A375 (cell line): ENCODE results near the gene MIER3. TPM values are rescaled to one million over a fixed set of nuclear protein-coding genes. Genes with fewer than 3 reads are reported as not detected.

Experiments used
- total RNA-seq: library from RNA; depleted of rRNA; stranded (reverse); fragments of >200 nt; shearing (Covaris generic); gene quantifications from 2 replicates; pipeline ENCODE4 v1.2.3, GENCODE V29; 2014; rRNA removed

The MIER3 gene, protein sequence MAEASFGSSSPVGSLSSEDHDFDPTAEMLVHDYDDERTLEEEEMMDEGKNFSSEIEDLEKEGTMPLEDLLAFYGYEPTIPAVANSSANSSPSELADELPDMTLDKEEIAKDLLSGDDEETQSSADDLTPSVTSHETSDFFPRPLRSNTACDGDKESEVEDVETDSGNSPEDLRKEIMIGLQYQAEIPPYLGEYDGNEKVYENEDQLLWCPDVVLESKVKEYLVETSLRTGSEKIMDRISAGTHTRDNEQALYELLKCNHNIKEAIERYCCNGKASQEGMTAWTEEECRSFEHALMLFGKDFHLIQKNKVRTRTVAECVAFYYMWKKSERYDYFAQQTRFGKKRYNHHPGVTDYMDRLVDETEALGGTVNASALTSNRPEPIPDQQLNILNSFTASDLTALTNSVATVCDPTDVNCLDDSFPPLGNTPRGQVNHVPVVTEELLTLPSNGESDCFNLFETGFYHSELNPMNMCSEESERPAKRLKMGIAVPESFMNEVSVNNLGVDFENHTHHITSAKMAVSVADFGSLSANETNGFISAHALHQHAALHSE
- 16.4 and 26.1 TPM in 2 replicates for total RNA-seq

DNA sequence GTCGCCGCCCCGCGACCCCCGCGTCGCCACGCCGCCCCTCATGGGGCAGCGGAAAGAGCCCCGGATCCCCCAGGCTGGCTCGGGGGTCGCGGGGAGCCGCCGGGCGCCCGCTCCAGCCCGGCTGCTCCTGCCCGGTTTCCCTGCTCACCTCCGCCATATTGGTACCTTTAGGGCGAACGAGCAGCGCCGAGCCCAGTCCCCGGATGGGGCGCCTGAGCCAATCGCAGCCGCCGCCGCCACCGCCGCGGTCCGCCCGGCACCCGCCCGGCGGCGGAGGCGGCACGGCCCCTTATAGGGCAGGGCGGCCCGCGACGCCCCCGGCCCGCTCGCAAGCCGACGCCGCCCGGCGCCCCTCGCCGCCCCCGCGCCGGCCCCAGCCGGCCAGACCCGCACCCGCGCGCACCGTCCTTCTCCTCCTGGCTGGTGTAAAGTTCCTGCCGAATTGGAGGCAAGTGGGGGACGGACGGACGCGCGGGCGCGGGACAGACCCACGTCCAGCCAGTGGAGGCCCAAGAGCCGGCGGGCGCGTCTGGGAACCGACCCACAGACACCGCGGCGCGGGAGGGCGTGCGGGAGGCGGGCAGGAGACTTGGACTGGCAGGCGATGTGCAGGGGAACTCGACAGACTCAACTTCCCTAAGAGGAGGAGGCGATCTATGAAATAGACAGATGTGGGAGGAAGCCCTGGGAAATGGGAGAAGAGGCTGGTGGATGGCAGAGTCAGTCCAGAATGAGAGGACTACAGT lies at the start of gene MIER3:
MIER3 (minus strand) TSS at position 178 of the 746 bp plus-strand sequence; CDS start at position 157, 21 bp downstream.

DNA sequence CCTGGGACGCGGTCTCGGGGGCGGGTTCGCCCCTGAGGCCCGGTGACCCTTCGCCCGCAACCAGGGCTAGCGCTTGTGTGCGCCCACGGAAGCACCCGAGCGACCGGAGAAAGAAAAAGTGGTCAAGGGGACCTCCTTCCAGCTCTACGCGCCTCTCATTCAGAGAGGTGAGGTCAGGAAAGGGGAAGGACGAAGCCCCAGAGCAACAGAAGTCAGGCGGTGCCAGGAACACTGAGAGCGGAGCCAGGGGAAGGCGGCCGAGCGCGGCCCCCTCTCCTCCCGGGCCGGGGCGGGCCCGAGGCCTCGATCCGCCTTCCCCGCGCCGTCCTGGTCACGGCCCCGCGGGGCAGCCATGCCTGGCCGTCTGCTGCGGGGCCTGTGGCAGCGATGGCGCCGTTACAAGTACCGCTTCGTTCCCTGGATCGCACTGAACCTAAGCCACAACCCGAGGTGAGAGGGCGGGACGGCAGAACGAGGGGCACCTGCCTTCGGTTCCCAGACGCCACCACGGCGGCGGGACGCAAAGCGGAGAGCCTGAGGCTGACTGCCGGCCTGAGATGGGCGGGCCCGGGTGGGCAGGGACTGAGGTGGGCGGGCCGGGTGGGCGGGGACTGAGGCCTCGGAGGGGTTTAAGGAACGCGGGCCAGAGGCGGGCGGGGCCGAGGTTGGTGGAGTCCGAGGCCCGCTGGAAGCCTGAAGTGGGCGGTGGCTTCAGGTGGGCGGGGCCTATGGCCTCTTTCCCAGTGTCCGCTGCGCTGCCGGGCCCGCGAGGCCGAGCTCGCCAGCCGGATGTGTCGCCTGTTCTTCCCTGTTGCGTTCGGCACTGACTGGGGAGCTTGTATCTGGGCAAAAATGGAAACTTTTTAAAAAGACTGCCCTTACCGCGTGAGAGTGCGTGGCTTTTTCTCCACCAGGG lies 42.4 kb downstream of the MIER3 start, which contains the start of gene SETD9:
SETD9 (plus strand) TSS at position 303 of the 916 bp plus-strand sequence; CDS start at position 353, 50 bp downstream.

Other genes starting within 250 kb of the MIER3 start
- gene MAP3K1, start 136.6 kb downstream of the MIER3 start, total RNA-seq, result 9.8 and 12.6 TPM in 2 replicates
- 9.7 and 10.6 TPM in 2 replicates for gene SETD9, start 42.5 kb downstream of the MIER3 start, total RNA-seq
- 50.1 and 71.7 TPM in 2 replicates for gene GPBP1, start 221.9 kb upstream of the MIER3 start, total RNA-seq